GM19023 (cell line): ENCODE data around the gene KAZN.

Source experiments
- ATAC-seq: cut with Tn5 transposase; IDR thresholded peaks from one replicate; pipeline ENCODE4 v1.9.1; 2021; ENCODE audit warnings: mild to moderate bottlenecking, moderate library complexity; ENCODE audit not compliant: unreplicated experiment

Gene KAZN

DNA sequence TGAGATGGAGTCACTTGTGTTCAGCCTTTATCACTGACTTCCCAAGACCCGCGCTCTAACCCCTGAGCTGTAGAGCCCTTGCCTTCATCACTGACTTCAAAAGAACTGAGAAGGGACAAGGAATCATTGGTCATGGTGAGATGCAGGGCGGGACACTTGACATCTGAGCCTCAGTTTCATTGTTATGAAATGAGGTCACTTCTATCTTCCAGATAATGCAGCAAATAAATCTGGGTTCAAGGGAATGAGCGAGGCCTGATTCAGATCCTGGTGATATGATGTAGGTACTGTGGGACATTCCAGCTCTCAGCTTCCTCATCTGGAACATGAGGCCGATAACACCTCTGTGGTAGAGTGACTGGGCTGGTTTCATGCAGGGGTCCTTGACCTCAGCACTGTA, 13.8 kb downstream of the KAZN start:
- no peak for ATAC-seq

DNA sequence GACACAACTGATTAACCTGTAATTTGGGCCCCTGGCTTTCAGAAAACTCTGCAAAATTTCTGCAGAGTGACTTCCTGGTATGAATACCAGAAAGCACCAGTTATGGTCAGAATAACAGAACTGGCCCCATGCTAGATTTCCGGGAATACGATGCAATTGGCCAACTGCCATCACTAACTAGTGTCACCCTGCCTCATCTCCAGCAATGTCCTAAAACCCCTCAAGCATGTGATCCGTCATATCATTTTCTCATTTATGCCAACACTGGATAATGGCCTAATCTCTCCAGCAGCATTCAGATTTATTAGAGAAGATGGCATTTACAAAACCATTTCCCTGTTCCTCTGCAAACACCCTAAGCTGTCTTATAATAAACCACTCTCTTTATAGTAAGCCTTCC, 15.4 kb downstream of the KAZN start:
- no peak for ATAC-seq

DNA sequence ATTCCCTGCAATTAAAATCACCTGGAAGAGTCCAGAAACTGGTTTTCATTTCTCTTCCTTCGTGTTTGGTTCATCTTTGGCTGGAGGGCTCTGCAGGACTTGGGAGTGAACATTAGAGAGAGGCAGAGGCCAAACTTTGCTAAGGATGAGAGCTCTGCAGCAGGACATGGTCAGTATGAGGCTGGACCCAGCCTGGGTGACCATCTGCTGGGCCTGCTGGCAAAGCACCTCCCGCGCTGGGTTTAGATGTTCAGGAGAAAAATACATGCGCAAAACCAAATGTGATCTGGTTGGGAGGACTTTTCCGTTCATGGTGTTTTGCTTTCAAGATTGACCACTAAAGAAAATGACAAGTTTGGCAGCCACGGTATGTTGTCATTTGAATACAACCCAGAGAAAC, 15.9 kb downstream of the KAZN start:
- no peak for ATAC-seq

DNA sequence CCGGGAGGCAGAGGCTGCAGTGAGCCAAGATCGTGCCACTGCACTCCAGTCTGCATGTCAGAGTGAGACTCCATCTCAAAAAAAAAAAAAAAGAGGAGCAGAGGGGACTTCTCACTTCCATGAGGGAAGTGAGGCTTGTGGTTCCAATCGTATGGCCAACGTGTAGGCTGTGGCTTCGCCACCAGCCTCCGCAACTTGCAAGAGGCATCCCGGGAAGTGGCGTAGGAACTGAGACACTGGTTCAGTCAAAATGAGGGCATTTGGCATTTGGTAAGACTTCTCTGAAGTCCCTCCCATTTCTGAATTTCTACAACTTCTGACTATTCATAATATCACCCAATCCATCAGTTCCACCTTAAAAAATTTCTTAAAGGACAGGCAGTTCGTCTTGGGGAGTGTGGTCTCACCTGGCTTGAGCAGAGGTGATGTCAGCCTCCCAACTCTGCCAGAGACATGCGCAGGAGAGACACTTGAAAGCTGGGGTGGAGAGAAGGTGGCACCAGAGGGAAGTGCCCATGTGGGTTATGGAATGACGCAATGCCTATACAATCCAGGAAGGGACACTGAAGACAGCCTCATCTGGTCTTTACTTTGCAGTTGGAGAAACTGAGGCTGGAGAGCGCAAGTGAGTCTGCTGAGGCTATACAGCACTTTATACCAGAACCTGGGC, 17.2 kb downstream of the KAZN start:
- ATAC-seq, result no peak

DNA sequence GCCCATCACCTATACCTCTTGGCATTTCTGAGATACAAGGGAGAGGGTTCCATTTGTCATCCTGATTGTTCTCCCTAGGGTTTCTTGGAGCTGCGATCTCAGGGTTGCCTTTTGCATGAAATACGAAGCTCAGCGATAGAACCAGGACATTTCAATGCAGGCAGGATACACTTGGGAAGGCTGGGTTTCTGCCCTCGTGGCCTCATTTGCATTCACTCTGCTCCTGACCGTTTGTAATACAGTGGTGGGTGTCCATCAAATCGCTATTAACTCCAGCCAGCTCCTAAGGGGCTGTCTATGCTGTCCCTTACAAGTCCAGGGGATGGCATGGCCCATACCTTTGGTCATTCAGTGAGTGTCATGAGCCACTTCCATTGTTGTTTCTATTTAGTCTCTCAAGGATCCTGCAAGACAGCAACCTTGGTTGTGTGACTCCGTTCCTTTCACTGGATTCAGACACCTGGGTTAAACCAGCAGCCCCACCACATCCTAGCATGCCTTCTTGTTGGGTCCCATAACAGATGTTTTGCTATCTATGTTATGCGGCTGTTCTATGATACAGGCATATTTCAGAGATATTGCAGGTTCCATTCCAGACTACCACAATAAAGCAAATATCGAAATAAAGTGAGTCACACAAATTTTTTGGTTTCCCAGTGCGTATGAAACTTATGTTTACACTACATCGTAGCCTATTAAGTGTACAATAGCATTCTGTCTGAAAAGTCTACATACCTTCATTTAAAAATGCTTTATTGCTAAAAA, 18.3 kb downstream of the KAZN start:
- no peak for ATAC-seq

DNA sequence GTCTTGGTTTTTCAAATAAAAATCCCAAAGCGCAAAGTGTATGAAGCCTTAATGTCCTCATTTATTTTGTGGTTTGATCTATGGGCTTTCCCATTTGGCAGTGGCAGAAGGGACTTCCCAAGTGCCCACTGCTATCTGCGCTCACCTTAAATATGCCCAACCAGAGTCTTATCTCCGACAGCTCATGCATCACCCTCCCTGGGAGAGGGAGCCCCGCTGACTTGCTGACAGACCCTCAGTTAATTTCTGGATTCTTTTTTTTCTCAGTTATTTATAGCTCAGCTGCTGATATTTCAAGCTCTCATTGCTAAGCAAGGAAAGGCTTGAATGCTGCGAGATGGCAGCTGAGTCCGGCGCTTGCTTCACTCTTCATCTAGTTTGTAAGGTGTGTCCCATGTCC, 19.3 kb downstream of the KAZN start:
- ATAC-seq, result no peak

DNA sequence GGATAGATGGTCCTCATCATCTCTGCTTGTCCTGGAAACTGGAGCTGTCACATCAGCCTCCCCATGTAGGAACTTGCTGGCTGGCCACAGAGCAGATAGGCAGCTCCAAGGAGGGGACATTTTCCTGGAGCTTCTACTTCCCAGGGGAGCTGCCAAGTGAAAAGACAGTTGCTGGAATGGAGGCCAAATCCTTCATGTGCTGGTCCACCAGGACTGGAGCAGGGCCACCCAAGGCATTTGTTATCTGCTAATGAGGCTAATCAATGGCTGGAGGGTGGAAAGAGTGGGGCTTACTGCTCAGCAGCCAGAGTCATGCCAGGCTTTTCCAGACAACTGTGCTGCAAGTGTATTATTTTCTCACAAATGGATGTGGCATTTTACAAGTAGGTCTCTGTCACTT, 22.5 kb downstream of the KAZN start:
- no peak for ATAC-seq

DNA sequence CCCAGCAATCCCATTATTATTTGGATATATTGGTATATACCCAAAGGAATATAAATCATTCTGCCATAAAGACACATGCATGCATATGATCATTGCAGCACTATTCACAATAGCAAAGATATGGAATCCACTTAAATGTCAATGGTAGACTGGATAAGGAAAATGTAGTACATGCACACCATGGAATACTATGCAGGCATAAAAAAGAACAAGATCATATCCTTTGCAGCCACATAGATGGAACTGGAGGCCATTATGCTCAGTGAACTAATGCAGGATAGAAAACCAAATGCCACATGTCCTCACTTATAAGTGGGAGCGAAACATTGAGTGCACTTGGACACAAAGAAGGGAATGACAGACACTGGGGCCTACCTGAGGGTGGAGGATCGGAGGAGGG, 24.6 kb downstream of the KAZN start:
- no peak for ATAC-seq

DNA sequence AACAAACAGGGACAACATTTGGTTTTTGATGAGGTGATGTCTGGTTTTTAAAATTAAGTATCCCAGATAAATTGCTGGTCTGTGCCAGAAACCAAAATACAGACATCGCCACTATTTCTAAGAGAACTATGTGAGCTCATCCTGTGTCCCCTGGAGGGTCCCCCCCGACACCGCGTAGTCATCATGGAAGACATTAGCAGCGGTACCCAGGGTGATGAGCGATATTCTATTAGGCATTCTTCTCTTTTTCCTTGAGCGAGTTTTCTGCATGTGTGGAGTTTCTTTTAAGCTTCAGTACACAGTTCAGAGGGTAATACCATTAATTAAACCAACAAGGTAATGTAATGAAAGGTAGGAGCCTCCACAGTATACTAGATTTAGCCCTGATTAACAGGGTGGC, 26.5 kb downstream of the KAZN start:
- ATAC-seq, result no peak

DNA sequence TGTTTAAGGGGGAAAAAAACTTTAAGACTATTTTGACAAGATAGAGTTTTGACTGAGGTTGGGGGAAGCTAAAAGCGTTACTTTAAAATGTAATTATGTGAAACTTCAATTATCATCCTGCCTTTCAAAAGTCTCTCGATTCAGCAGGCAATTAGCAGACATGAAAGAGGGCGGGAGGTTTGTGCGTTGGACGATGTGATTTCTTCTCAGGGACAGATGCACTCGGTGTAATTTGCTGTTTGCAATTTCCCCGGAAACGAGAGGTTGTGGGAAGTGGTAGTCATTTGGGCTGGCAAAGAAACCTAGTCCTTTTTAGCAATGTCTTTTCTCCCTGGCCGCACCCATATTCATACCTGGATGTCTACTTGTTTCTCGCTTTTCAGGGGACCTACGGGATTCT, 27.1 kb downstream of the KAZN start:
- no peak for ATAC-seq

DNA sequence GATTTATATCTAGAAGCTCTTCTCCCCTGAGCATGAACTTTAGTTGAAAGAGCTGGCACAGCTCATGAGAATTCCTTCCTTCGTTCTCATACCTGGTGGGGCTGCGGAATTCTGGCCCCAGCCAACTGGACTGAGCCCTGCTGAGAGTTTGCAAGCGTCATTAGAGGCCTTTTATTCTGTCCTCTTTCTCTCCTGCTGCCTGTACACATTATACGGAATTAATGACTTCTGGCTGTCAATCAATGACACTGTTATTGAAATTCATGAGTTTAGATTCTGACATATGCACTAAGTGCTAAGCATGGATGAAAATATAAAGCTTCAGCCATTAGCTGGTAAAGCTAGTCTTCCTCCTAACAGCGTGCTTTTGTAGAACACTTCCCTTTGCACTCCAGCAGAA, 27.5 kb downstream of the KAZN start:
- no peak for ATAC-seq

DNA sequence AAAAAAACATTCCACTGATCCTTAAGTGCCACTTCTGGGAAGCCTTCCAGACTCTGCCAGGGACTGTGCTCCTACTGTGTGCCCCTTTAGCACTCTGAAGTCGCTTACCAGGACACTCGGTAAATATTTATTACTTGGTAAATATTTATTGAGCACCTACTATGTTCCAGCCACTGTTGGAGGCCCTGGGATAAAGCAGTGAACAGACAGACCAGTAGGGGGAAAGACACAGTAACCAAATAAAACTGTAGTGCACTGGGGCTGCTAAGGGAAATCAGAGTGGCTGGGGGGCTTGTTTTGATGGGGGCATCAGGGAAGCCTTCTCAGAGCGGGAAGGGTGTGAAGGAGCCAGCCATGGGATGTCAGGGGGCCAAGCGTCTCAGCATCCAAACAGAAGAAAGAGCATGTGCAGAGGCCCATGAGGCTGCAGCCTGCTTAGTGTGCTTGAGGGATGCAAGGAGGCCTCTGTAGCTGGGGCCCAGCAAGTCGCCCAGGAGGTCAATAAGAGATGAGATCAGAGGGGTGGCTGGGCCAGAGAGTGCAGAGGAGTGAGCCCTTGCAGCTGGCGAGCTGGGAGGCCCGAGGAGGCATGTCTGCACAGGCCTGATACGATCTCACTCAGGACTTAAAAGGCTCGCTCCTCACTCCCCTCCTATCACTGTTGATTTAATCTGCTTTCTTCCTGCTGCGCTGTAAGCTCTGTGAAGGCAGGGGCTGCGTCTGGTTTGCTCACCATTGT, 28.6 kb downstream of the KAZN start:
- no peak for ATAC-seq

DNA sequence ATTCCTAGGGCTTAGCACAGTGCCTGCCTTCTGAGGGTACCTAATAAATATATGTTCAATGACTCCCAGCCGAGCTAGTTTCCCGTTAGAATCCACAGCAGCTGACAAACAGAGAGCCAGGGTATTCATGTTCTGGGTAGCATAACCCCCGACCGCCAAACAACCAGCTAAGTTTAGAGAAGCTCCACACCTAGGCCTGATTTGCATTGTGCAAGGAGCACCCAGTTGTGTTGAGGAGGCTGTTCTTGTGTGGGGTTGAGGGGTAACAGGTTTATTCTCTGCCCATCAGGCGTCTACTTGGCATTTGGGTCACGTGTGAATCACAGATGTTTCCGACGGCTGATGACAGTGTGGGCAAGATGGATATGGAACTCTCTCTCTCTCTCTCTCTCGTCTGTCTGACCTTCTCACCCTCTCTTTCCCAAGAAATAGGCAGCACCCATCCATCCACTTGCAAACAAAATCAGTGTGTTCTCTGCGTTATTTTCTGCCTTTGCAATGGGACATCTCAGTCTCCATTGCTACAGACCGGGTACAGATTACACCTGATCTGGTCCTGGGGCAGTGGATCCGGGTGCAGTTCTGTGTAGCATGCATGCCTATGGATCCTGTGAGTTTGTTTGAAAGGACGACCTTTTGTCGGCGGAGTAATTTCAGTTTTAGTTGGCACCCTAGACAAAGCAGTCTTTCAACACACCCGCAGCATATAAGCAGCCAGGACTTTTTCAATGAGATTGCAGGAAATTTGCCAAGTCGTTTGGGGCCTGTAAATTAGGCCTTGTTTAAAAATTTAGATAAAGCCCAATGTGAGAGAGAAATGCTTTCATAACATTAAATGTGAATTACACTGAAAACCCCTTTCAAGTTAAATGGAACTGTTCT, 29.4 kb downstream of the KAZN start:
- no peak for ATAC-seq

DNA sequence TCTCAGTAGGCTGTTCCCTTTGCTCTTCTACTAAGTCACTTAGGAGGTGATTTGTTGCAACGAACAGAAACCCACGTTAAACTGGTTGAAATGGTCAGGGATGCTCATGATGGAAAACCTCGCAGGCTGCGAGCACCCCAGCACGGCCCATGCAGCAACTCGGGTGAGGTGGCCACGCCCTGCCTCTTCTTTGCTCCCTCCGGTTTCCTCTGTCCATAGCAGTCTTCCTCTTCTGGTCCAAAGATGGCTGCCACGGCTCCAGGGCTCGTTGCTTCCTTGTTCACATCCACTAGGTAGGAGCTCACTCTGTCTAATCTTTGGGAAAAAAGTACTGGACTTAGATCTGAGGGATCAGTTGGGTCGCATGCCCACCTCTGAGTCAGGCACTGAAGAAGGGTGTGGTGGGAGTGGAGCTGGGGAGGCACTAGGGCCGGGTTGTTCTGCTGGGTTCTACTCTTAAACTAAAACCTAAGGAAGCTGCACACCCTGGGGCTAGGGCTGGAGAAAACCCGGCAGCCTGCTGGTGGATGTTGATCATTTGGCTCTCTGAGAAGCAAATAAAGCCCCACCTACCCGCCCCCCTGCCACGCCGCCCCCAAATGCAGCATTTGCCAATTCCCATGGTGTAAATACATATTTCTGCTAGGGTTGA, 31.0 kb downstream of the KAZN start:
- no peak for ATAC-seq

DNA sequence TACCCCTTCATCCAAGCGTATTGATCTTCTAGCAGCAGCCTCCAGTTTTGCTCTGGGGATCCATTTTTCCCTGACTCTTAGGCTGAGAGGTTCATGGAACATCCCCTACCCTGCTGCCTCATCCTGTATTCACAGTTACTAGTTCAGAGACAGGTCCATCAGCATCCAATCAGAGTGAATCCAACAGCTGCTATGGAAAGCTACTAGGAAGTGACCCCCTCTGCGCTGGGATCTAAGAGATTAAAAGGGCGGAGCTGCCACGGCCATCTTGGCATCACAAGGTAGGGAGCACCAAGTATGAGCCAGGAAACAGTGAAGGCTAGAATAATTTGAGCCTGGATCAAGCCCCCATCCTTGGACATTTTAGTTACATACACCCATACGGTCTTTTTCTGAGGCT, 32.5 kb downstream of the KAZN start:
- ATAC-seq, result no peak

DNA sequence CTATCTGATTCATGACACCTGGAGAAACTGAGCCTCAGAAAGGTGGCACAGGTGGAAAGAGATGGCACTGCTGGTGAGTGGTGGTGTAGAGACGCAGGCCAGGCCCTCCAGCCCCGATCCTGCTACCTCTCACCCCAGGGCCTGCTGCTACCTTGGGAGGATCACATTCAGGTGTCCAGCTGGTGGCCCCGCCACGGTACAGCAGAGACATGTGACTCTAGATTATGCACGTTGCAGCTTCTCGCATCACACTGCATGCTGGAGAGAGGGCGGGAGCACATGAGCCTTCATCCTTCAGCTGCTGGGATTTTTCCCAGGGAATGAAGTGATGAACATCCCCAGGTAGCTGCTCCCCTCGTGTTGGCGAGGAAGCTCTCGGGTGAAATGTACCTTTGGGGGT, 32.9 kb downstream of the KAZN start:
- no peak for ATAC-seq

DNA sequence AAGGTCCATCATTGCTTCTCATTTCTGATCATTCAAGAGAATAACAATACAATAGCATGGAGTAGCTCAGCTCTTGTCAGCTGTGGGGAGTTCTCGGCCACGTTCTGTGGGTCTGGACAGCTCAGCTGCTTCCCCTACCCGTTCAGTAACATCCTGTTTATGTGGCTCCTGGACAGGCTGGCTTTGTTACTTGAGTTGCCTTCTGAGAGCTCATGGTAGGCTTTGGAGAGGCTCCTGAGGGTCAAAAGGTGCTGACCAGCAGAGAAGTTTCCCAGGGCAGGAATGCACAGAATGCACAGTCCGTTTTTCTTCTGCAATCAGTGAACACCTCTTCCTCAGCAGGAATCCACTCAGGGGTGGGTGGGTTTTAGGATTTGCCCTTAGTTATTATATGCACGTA, 36.0 kb downstream of the KAZN start:
- ATAC-seq, result no peak

DNA sequence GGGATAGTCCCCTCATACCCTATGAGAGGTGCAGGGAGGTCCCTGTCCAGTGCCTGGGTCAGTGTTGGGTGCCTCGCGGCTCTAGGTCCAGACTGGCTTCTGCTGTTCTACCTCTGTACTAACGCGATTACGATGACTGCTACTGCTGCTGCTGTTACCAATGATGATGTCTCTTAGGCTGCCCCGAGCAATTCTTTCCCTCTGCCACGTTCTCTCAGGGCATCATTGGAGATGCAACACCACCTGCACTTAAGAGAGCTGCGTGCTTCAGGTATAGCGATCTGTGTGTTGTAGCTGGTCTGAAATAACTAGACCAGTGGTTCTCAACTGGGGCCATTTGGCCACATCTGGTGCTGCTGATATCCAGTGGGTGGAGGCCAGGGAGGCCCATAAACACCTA, 36.9 kb downstream of the KAZN start:
- no peak for ATAC-seq

DNA sequence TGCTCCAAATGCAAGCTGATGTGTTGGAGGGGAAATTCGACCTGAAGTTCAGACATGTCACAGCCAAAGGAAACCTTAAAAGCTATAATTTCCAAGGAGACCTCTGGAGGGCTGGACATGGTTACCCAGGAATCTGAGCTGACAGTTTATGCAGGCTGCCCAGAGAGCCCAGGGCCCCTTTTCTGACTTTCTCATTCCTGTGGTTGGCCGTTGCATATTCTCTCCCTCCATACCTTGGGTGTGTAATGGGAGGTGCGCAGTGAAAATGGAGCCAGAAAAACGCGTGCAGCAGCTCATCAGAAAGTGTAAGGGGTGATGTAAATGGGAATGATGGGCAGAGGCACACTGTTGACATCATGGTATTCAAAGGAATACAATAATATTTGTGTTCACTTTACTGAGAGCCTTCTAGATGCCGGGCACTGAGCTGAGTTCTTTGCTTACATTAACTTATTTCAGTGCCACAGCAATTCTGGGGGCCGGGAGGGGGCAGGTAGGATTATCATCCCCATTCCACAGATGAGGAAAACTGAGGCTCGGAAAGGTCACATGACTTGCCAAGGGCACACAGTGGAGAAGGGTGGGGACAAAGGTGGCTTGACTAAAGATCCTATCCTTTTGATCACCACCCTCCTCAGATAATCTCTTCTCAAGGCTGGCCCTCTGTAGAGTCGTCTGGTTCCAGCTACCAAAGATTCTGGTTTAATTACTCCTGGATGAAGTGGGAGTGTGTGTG, 38.6 kb downstream of the KAZN start:
- ATAC-seq, result no peak
